Amniotic stem cell (primary cell): ENCODE measurements around the gene COL18A1.

Source experiments
- DNase-seq: peaks from one replicate; lab custom pipeline; 2025; lab: John Stamatoyannopoulos, UW

COL18A1 gene

DNA sequence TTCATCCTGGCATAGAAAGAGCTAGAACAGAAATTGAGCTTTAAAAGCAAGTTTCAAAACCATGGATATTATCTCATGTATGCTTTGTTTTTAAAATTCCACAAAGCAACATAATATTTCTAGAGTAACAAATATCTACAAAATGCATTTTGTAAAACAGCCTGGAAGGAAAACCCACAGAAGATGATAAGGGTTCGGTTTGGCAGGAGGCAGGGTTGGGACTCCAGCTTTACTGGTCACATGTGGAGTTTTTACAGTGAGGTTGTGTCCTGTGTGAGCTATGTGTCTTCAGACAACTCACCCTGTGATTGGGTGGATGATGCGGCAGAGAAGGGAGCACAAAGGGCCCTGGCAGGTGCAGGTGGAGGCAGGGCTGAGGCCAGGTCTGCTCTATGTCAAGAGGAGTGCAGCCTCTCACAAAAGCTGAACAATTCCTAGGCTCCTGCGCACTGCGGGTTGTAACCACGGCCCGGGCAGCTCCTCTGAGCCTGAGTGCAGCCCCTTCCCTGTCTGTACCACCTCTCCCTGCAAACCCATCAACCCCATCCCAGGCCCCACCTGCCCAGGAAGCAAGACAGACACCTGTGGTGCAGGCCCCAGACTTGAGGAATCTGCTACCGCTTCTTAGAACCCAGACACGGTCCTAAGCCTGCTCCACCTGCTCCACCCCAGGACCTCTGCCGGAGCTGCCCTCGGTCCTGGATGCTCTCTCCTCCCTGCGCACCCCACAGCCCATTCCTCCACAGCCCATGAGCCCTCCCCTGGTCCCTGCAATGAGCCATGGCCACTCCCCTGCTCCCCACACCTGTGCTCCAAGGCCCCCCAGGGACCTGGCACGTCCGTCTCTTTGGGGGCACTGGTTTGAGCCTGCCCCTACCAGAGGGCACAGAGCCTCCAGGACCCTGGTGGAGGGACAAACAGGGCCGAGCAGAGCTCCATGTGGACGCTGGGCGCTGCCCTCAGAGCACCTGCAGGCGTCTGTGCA lies 2.8 kb upstream of the COL18A1 start:
- DNase-seq, result no peak

DNA sequence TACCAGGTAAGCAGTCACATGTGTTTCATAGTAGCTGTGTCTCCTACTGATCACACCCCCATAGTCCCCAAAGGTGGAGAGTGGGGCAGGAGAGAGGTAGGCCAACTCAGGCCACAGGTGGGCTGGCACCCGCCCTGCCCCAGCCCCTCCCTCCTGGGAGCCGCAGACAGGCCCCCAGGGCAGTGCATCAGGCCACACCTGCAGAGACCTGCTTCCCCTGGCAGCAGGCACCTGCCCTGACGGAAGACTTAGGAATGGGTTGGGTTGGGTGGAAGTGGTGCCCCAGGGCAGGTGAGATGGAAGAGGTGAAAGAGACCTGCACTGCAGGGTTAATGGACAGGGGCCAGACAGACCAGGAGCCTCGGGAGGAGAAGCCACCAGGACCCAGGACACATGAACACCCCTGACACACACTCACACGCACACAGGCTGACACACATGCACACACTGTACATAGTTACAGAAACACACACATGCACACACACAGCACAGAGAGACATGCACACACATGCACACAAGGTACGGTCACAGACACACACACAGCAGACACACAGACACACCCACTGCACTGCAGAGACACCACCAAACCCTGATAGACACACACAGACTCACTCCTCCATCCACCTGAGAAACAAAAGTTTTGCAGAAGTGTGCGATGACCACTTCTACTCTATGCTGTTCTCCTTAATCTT lies 1.7 kb upstream of the COL18A1 start:
- DNase-seq, result no peak

DNA sequence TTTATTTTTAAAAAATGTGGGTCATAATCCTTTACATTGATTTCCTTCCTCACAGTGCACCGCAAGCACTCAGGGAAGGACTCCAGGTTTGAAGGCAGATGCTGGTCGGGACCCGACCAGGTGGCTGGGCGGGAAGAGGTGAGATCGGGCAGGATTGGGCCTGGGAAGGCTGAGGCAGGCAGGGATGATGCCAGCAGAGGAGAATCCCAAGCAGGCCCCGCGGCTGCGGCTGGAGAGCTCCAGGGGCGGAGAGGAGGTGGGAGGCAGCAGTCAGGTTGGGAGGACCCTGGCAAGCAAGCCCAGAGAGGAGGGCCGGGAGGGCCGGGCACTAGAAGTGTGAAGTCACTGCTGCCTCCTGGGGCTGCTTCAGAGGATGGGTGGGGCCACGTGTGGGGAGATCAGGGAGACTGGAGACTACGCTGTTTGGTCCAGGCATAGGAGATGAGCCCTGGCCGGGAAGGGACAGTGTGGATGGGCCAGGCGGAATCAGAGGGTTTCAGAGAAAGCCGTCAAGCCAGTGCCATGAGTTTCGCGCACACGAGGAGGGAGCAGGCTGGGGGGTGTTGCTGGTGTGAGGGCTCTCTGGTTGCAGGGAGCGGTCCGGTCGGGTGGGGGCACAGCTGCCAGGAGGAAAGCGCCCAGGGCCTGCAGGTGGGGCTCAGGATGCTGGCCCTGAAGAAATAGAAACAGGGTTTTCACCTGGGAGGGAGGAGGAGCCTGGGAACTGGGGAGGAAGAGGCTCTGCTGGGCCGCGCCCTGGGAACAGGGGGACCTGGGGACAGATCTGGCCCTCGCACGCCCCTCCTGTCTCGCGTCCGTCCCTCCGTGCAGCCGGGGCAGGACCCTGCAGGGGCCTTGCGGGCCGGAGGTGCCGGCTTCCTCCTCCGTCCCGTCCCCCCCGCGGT lies 888 bp upstream of the COL18A1 start:
- DNase-seq, result no peak

DNA sequence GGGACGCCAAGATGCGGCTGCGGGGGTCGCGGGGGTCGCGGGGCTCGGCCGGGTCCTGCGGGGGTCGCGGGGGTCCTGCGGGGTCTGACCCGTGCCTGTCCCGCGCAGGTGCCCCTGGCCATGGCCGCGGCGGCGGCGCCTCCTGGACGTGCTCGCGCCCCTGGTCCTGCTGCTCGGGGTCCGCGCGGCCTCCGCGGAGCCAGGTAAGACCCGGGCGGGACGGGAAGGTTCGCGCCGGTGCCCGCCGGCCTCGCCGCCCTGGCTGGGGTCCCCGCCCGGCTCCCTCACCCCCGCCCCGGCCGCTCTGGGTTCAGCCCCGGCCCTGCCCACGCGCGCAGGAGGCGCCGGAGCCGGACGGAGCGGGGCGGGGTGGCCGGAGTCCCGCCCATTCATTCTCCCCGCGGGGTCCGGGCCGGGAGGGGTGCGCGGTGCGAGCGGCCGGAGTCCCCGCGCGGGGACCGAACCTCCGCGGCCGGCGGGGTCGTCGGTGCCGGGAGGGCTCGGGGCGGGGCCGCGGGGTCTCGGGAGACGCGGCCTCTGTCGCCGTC lies 380 bp downstream of the COL18A1 start:
- DNase-seq, result no peak

DNA sequence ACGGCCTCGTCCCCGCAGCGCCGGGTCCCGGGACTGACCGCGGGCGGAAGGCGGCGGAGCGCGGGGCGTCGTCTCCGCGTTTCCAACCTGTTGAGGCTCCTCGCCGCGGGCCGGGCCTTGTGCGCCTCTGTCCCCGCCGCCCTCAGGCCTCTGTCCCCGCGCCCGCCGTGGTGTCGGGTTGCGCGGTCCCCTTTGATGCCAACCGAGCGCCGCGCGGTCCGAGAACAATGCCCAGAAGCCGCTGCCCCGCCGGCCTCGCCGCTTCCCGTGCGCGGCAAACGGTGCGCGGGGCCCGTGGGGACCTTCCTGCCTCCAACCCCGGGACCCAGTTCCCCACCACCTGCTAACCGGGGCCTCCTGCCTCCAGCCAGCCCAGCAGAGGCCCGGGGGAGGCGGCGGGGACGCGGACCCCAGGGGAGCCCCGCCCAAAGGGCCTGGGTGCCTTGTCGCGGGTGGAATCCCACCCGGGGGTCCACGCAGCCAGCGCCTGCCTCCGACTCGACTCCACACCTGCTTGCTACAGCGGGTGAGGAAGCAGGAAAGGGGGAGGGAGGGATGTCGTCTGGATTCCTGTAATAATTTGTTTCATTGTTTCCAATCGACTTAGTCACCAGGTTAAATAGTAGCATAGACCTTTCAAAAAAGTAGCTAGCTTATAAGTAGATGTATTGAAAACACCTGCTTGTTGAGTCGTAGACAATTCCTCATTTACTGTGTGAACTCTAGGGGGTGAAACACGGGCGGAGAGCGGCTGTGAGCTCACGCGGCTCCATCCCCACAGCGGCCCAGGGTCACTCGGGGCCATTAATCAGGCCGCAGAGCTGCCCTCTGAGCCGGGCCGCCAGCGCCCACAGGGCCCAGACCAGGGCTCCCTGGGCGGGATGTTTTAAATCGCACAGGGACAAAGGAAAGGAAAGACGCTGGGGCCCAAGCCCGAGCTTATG lies 1.1 kb downstream of the COL18A1 start:
- no peak for DNase-seq

DNA sequence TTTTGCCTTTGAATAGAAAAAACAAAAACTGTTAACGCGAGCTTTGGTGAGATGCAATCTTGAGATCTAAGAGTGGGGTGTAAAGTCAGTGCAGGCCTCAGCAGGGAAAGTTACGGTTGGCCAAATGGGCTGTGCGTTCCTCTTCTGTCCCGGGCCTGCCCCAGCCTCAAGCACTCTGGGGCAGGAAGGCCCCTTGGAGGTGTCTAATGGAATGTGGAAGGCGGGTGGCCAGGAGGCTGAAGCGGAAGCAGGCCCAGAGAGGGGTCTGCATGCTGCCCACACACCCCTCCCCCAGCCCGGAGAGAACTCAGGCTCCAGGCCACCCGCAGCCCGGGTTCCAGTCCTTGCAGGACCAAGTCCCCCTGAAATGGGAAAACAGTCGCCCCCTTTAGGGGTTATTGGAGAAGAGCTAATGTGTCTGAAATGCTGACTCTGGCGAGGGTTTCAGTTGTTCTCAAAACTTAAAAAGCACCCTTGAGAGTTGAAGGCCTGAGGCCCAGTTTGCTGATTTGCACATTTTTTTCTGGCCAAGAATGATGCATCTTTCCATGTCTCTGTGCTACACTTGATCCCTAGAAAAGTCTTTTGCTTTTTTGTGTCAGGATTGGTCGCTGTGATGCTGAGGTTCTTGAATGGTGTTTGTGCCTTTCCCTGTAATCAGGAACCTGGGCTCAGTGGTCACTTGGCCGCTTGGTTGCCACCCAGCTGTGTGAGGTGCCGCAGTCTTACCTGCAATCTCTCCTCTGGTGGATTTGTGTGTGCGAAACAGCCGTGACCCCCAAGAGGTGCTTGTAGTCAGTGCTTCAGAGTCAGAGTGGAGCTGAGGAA lies 2.0 kb downstream of the COL18A1 start:
- no peak for DNase-seq

DNA sequence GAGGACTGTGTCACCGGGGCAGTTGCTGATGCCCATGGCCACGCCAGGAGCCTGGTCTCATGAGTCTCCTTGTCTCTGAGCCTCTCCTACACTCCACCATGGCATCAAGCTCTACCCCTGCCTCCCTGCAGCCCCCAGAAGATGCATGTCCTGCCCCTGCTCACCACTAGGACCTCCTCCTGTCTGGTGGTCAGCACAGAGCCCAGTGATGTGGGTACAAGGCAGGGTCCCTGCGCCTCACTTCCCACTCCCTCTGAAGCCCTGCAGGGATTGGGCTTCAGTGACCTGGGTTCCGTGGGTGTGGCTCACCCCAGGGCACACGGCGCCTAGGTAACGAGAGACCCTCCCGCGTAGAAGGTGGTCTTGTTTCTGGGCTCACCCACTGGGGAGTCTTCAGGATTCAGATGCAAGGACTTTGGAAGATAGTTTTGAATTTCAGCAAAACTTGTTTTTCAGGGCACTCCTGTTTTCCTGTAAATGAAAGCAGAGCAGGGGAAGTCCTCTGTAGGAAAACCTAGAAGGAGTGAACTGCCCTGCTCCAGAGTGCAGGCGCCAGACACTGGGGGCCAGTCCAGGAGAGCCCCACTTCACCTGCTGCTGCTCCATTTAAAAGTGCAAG lies 2.8 kb downstream of the COL18A1 start:
- DNase-seq, result no peak

DNA sequence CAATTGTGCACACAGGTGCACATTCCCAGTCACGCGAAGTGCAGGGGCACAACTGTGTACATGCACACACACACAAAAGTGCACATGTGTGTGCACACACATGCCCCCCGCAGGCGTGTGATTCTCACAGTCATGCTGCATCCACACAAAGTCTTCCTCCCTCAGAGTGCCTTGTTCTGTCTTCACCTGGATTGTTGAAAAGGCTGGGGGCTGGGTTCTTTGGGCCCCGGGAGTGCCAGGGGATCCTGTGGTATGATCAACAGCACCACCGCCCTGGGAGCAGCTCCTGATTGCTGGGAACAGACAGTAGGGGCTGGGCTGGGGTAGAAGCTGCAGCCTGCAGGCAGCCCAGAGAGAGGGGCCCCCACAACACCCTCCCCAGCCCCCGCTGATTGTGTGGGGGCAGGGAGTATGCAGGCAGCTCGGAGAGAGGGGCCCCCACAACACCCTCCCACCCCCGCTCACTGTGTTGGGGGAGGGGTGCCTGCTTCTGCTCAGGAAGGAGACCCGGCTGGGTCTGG lies 3.4 kb downstream of the COL18A1 start:
- no peak for DNase-seq

DNA sequence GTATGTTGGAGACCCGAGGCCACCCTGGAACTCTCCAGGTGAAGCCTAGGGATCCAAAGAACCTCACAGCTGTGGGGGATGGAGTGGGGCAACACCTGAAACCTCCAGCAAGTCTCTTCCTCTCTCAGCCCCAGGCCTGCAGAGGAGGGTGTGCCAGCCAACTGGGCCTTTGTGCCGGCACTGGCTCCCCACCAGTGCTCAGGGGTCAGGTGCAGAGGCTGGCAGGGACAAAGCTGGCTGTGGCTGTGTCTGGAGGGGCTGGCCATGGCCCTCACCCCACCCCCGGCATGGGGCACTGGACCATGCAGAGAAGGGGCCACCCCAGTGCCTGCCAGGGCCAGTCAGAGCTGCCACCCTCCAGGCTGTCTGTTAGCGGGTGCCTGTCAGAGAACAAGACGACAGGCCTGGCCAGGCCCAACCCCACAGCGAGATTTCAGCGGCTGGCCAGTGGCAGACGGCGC lies 3.9 kb downstream of the COL18A1 start:
- no peak for DNase-seq

DNA sequence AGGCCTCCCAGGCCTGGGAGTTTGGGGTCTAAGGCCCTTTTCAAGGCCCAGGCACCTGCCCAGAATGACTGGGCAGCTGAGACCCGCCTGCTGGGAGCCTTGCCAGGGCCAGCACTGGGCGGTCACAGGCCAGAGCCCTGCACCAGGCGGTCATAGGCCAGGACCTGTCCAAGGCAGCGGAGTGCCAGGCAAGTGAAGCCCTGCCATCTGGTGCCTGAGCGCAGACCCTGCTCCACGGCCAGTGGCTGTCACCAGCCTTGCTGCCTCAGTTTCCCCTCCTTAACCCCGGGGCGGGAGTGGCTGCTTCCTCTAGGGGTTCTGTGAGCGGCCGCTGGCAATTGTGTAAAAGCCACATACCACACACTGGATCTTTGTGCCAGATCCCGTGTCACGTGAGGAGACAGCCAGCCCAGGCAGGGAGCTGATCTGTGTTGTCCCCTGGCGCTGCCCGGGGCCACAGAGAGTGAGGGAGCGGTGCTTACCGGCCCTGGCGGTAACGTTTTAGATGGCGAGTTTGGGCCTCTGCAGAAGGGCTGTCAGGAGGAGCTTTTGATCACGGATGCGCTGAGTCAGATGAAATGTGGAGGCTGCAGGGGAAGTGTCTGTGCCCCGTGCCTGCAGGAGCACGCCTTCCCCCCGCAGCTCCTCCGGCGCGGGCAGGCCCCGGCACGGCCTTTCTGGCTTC lies 4.6 kb downstream of the COL18A1 start:
- no peak for DNase-seq

DNA sequence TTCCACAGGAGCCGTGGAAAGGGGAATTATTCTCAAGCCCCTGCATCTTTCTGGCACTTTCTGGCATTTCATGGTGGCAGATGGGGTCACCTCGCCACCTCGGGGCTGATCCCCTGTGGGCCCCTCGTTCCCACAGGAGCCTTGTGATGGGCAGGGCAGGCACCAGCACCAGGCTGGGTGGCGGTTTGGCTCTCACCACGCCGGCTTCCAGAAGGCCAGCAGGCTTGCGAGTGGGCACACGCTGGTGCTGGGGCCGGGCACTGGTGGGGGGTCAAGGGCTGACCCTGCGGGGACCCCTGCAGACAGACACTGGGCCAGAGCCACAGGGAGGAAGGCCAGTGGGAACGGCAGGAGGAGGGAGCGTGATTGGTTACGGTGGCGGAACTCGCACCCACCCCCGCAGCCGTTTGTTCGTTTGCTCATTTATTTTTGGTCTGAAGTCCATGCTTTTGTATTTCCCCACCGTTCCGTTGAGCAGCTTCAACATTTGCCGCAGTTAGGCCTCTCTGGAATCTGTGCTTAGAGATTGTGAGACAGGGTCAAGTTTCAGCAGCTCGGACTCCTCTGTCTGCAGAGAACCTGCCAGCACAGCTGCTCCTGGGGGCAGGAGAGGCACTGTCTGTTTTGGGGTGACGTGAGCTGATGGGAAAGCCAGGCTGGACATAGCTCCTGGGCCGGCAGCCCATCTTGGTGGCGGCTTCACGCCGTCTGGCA lies 5.3 kb downstream of the COL18A1 start:
- no peak for DNase-seq

DNA sequence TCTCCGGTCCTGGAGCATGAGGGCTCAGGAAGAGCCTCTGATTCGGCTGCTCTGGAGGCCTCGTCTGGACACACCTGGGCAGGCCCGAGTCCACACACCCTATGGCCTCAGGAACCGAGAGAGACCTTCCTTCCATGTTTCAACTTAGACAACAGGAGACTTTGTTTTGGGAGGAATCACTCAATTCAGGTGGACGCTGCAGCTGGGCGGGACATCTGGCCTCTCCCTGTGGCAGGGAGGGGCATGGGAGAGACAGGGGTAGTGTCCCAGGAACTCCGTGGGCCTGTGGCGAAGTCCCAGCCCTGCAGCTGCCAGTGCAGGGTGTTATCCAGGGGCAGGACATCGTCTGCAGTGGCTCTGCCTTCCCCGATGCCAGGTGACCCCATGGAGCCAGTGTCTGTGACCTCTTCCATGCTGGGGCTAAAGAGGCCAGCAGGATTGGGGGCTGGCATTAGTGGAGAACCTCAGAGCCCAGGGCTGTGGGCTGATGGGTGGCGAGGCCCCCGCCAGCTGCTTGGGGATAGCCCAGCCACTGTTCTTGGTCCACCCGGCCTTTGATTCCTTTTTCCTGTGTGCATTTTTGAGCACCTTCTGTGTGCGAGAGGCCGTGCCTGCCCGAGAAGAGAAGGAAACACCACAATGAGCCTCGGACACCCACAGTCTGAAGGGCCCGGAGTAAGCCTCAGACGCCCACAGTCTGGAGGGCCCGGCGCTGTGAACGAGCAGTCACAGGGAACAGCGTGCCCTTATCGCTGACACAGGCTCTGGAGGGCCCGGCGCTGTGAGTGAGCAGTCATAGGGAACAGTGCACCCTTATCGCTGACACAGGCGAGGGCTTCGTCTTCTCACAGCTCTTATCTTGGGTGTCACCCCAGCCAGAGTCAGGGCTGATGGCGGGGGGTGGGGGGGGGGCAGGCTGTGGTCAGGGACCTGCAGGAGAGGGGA lies 6.2 kb downstream of the COL18A1 start:
- no peak for DNase-seq

DNA sequence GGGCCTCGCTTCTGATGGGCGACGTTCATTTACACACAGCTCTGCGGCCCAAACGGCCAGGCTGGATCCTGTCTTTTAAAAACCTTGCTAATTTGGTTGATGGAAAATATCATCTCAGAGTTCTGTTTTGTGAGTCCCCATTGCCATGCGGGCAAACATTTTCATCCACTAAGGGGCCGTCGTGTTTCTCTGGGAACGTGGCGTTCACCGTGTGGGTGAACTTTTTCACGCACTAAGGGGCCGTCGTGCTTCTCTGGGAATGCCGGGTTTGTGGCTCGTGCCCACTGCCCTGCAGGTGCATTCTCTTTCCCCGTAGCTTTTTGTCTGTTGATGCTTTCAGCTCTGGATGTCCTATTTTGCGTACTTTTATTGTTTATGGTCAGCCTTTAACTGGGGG lies 6.8 kb downstream of the COL18A1 start:
- DNase-seq, result no peak

DNA sequence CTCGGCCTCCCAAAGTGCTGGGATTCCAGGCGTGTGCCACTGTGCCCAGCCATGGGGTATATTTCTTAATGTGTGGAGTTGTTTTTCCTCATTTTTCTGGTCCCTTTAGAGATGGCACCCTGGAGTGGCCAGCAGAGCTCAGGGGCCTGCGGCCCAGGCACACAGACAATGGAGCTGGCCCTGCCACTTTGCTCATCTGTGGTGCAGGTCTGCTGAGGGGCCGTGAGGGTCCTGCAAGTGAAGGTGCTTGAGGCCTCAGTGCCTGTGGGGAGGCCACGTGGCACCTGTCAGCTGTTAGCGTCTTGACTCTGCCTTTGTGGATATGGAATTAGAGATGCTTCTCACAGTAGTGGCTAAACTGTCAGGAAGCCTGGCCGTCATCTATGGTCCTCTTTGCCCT lies 7.5 kb downstream of the COL18A1 start:
- no peak for DNase-seq

DNA sequence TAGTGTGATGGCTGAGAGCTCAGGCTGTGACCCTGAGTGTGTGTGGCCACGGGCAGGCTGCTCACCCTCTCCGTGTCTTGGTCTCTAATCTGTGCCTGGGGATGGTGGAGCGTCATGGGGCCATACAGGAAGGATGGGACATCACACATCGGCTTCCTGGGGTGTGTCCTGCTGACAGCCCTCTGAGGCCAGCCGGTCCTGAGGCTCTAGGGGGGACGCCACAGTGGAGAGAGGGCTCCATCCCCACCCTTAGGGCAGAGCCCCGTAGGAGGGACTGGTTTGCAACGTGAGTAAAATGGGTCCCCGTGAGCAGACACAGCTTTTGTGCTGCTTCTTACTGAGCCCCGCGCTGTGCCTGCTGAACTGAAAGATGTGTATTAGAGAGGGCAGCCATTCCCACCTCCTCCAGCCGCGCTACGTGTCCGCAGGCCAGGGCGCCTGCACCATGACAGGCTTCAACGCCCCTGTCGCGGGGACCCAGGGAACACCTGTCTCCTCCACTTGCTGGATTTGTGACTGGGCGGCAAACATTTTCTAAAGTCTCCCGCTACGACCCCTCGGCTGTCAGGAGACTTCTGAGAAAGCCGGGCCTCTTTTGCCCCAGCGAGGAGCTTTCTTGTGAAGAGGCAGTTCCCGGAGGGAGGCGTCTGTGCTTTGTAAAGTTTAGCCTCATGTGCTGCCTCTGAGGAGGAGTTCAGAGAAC lies 8.1 kb downstream of the COL18A1 start:
- no peak for DNase-seq

DNA sequence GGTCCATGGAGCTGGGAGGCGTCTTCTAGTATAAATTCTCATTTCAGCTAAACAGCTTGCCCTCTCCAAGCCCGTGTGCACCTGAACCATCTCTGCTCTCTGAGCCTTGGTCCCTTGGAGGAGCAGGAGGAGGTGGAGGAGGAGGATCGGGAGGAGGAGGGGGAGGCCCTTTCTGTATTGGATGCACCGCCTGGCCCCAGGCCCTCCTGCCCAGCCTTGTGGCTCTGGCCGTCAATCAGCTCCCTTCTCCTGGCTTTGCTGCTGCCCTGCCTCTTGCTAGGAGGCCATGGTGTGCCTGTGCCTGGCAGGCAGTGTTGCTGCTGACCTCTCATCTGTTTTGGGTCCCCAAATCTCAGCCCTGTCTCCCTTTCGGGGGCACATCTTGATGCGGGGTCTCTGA lies 9.0 kb downstream of the COL18A1 start:
- no peak for DNase-seq
